ENCODE results near the gene PRSS1. TPM values are rescaled to one million over a fixed set of nuclear protein-coding genes. Genes with fewer than 3 reads are reported as not detected.
A peak's percentile ranks its signal among the peaks of the same experiment; 100 is the strongest.

Gene PRSS1
- total and polyA plus RNA-seq, 2 of the 8 experiments (the other 6 are each of a cell fraction or from before 2014, with no cell fraction given) = 0.09 TPM; not detected in 1

- peak; percentile 20; the same call in 1 of the 2 replicates for TF ChIP-seq RBBP5 (IDR thresholded peaks at IDR 0.05; ENCODE audit: borderline replicate concordance, low read depth, low read length)
- TF ChIP-seq PHF8 (conservative IDR thresholded peaks at IDR 0.05; ENCODE audit: low read depth, low read length) = no peak
Measured at GRCh38 chr7:142796501-142797390, 47.5 kb downstream of the PRSS1 start (continued).

Measured in H1 (cell line).